ENCODE measurements around the gene ARID1B.

GRCh38 chr6:157046776-157047175 is 269.6 kb downstream of the ARID1B start:
- no peak for TF ChIP-seq MAX (IDR thresholded peaks at IDR 0.05)
- TF ChIP-seq SP1 (IDR thresholded peaks at IDR 0.05; ENCODE audit: low read depth), result no peak
- no peak for TF ChIP-seq CTCF (IDR thresholded peaks at IDR 0.05 in 2 of 3, conservative IDR thresholded peaks at IDR 0.05 in 1 of 3; ENCODE audit: borderline replicate concordance in 1 of 3, insufficient read depth in 1 of 3, low read depth in 2 of 3, low read length in 2 of 3)
- TF ChIP-seq POLR2AphosphoS5 (IDR thresholded peaks at IDR 0.05; ENCODE audit: low read depth, low read length), result no peak
- TF ChIP-seq POLR2A (IDR thresholded peaks at IDR 0.05; ENCODE audit: borderline replicate concordance, extremely low read depth, insufficient read depth, insufficient read length), result no peak
- no peak for TF ChIP-seq ELF1 (IDR thresholded peaks at IDR 0.05; ENCODE audit: borderline replicate concordance, low read depth)
- TF ChIP-seq REST (IDR thresholded peaks at IDR 0.05; ENCODE audit: low read depth), result no peak
- no peak for TF ChIP-seq EZH2 (IDR thresholded peaks at IDR 0.05)
- TF ChIP-seq YY1 (IDR thresholded peaks at IDR 0.05; ENCODE audit: extremely low read depth, insufficient replicate concordance, low read depth, low read length), result no peak
- TF ChIP-seq ZFX (IDR thresholded peaks at IDR 0.05), result no peak
- no peak for TF ChIP-seq CEBPB (IDR thresholded peaks at IDR 0.05; ENCODE audit: low read depth)
- TF ChIP-seq EZH2phosphoT487 (IDR thresholded peaks at IDR 0.05; ENCODE audit: borderline replicate concordance), result no peak
- TF ChIP-seq ZNF274 (IDR thresholded peaks at IDR 0.05; ENCODE audit: low read depth, low read length), result no peak
